ENCODE results near the gene DNAJC4.

GRCh38 chr11:64239662-64240434, 9.5 kb downstream of the DNAJC4 start:
- no peak for TF ChIP-seq CTCF (IDR thresholded peaks at IDR 0.05; ENCODE audit: poor library complexity)
- no peak for TF ChIP-seq EZH2 (IDR thresholded peaks at IDR 0.05; ENCODE audit: borderline replicate concordance)
- no peak for TF ChIP-seq EZH2phosphoT487 (IDR thresholded peaks at IDR 0.05; ENCODE audit: low read depth, severe bottlenecking, unreplicated experiment)

All from hepatocyte (in vitro differentiated cells).